WERI-Rb-1 (cell line): ENCODE results near the gene CUL5.
"Not testable (repeated sequence)": the region's sequence is repeated elsewhere in the genome, so short reads cannot be mapped to it uniquely, and the experiment has no call there.

Source experiments
- DNase-seq: peaks from one replicate; pipeline ENCODE4 v3.0.0-alpha.2; 2020
- H3K27ac ChIP-seq: fragments of 250-450 bp; sonication (Bioruptor Pico); 2 replicates; pipeline ENCODE4 v1.5.1; 2020; ENCODE audit warnings: mild to moderate bottlenecking, moderate library complexity
- H3K27me3 ChIP-seq: fragments of 250-450 bp; sonication (Bioruptor Pico); 2 replicates; pipeline ENCODE4 v1.5.1; 2021; ENCODE audit warnings: mild to moderate bottlenecking, low read depth, moderate library complexity; ENCODE audit not compliant: insufficient read depth, severe bottlenecking
- H3K36me3 ChIP-seq: fragments of 250-450 bp; sonication (Bioruptor Pico); 2 replicates; pipeline ENCODE4 v1.5.1; 2020; ENCODE audit warnings: mild to moderate bottlenecking, moderate library complexity
- H3K4me3 ChIP-seq: 2 replicates; pipeline ENCODE4 v1.5.1; 2011; ENCODE audit warnings: low read depth, mild to moderate bottlenecking, control low read depth, low read length
- H3K9me3 ChIP-seq: fragments of 250-450 bp; sonication (Bioruptor Pico); 2 replicates; pipeline ENCODE4 v1.5.1; 2021; ENCODE audit warnings: mild to moderate bottlenecking, moderate library complexity; ENCODE audit not compliant: severe bottlenecking
- TF ChIP-seq, protein P1 (sequence below): IDR thresholded peaks from 2 replicates; pipeline ENCODE4 v1.5.1; 2011; ENCODE audit warnings: low read depth, mild to moderate bottlenecking, control low read depth, inconsistent platforms, low read length

CUL5 gene

GRCh38 chr11:108121274-108122155, 112.8 kb downstream of the CUL5 start, which contains the start of gene ACAT1:
Gene ACAT1 (plus strand): TSS chr11:108121567. CDS start chr11:108121607, 40 bp downstream.
- Histone ChIP-seq H3K4me3 (peak within 1 kb of the TSS; percentile 67), H3K9me3 (no peaks in the 10 kb centered on the region), H3K27me3 (no peaks in the 10 kb centered on the region), H3K27ac (peak within 1 kb of the TSS; percentile 75), H3K36me3 (peaks cover 2% of the 10 kb centered on the region; the same call in 1 of the 2 replicates)
- DNase-seq = peak; percentile 96
- TF ChIP-seq, protein P1, sequence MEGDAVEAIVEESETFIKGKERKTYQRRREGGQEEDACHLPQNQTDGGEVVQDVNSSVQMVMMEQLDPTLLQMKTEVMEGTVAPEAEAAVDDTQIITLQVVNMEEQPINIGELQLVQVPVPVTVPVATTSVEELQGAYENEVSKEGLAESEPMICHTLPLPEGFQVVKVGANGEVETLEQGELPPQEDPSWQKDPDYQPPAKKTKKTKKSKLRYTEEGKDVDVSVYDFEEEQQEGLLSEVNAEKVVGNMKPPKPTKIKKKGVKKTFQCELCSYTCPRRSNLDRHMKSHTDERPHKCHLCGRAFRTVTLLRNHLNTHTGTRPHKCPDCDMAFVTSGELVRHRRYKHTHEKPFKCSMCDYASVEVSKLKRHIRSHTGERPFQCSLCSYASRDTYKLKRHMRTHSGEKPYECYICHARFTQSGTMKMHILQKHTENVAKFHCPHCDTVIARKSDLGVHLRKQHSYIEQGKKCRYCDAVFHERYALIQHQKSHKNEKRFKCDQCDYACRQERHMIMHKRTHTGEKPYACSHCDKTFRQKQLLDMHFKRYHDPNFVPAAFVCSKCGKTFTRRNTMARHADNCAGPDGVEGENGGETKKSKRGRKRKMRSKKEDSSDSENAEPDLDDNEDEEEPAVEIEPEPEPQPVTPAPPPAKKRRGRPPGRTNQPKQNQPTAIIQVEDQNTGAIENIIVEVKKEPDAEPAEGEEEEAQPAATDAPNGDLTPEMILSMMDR = peak; percentile 32; the same call in 1 of the 2 replicates

DNA sequence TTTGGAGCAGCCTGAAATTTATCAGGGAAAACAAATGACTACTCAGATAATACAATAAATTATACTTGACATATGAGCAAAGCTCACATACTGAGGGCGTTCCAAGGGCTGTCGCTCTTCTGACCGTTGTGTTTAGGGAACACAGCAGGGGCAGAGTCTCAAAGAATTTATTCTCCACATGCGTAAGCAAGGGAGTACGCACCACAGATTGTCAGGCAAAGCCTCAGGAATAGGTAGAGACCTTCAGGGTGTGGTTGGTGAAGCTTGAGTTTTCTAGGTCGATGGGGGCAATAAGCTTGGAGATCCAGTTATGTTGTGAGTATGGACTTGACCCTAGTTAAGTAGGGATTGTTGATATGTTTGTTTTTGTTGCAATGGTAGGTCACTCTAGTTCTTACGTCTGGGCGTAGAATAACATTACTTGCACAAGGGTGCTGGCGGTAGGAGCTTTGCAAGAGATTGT, 113.5 kb downstream of the CUL5 start:
- Histone ChIP-seq H3K27ac (peak overlapping the region; percentile 75), H3K9me3 (no peaks in the 10 kb centered on the region), H3K4me3 (peak overlapping the region; percentile 67), H3K27me3 (no peaks in the 10 kb centered on the region), H3K36me3 (peaks cover 2% of the 10 kb centered on the region; the same call in 1 of the 2 replicates)
- no peak for DNase-seq
- TF ChIP-seq, protein P1 = no peak

- TF ChIP-seq, protein P1 = no peak
- no peak overlapping the region for H3K27ac ChIP-seq
Observed at GRCh38 chr11:108125096-108125495, 116.4 kb downstream of the CUL5 start.

GRCh38 chr11:108128772-108129171, 120.1 kb downstream of the CUL5 start:
- H3K27ac ChIP-seq = no peak overlapping the region
- no peaks in the 10 kb centered on the region for H3K27me3 ChIP-seq
- DNase-seq = no peak
- TF ChIP-seq, protein P1 = no peak
- no peaks in the 10 kb centered on the region for H3K9me3 ChIP-seq
- H3K4me3 ChIP-seq = no peak overlapping the region
- peaks cover 22% of the 10 kb centered on the region for H3K36me3 ChIP-seq

More at GRCh38 chr11:108125096-108125495, 116.4 kb downstream of the CUL5 start:
- H3K4me3 ChIP-seq = no peak overlapping the region
- no peaks in the 10 kb centered on the region for H3K9me3 ChIP-seq
- no peak for DNase-seq
- peaks cover 9% of the 10 kb centered on the region for H3K36me3 ChIP-seq
- H3K27me3 ChIP-seq = no peaks in the 10 kb centered on the region

- no peak for DNase-seq
- H3K36me3 ChIP-seq = peaks cover 38% of the 10 kb centered on the region
- no peaks in the 10 kb centered on the region for H3K27me3 ChIP-seq
- no peak overlapping the region for H3K27ac ChIP-seq
- TF ChIP-seq, protein P1 = no peak
- no peak overlapping the region for H3K4me3 ChIP-seq
- H3K9me3 ChIP-seq = no peaks in the 10 kb centered on the region
Observed at GRCh38 chr11:108131993-108132392, 123.3 kb downstream of the CUL5 start.

DNA sequence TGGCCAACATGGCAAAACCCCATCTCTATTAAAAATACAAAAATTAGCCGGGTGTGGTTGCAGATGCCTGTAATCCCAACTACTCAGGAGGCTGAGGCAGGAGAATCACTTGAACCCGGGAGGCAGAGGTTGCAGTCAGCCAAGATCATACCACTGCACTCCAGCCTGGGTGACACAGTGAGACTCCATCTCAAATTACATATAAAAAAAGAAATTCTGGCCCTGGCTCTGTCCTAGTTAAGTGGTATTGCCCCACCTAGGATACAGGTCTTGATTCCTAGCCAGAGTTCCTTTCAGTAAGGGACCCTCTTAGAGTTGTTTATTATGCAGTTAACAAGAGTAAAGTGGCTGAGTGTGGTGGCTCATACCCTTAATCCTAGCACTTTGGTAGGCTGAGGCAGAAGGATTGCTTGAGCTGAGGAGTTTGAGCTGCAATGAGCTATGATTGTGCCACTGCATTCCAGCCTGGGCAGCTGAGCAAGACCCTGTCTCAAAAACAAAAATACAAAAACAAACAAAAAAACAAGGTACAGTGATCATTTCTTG, 124.4 kb downstream of the CUL5 start:
- H3K36me3 ChIP-seq = peaks cover 43% of the 10 kb centered on the region
- not testable (repeated sequence) for H3K9me3 ChIP-seq

More for the DNA sequence above, 124.4 kb downstream of the CUL5 start:
- not testable (repeated sequence) for H3K27ac ChIP-seq, H3K27me3 ChIP-seq, DNase-seq, H3K4me3 ChIP-seq
